ENCODE results near the gene NPAS2. TPM values are rescaled to one million over a fixed set of nuclear protein-coding genes. Genes with fewer than 3 reads are reported as not detected.

The NPAS2 gene
- polyA plus RNA-seq, 1 donor: 16.8 TPM

DNA sequence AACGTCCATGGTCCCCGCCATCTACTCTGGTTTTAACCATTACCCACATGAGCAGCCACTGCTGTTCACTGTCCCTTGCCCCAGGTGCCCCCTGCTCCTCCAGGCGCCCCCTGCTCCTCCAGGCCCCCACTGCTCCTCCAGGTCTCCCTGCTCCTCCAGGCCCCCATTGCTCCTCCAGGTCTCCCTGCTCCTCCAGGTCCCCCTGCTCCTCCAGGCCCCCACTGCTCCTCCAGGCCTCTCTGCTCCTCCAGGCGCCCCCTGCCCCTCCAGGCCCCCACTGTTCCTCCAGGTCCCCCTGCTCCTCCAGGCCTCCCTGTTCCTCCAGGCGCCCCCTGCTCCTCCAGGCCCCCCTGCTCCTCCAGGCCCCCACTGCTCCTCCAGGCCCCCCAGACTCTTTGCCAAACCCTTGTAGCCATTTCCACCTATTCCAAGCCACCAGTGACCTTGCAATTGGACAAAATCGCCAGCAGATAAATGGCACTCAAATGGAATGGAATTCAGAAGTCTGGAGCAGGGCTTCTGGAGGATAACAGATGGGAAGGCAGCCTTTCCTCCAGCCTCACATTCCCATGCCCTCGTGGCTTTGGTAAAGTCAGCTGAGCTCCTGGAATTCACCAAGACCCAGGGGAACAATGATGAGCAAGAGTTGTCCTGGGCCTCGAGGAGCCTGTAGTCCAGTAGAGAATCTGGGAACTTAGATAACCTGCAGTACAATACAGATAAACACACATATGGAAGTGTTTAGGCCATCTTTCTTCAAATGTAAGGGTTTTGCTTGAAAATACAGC lies 168.9 kb downstream of the NPAS2 start:
- no peak for DNase-seq

DNA sequence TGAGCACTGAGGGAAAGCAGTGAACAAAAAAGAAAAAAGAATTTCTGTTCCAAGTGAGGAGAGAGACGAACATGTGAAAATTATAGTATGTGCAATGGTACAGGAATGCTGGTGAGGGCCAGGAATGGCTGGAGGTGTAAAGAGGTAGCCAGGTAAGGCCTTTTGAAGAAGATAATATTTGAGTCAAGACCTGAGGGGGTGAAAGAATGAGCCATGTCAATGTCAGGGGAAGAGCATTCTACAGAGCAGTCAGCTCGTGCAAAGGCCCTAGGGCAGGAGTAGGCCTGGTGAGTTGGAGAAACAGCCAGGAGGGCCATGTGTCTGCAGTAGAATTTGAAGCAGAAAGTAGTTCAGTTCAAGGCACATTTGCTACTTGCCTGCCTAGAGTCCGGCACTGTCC lies 169.7 kb downstream of the NPAS2 start:
- DNase-seq: no peak

- no peak for DNase-seq
Observed at GRCh38 chr2:100990166-100990565, 170.2 kb downstream of the NPAS2 start.

- DNase-seq: no peak
Observed at GRCh38 chr2:100990650-100991403, 170.9 kb downstream of the NPAS2 start.

DNA sequence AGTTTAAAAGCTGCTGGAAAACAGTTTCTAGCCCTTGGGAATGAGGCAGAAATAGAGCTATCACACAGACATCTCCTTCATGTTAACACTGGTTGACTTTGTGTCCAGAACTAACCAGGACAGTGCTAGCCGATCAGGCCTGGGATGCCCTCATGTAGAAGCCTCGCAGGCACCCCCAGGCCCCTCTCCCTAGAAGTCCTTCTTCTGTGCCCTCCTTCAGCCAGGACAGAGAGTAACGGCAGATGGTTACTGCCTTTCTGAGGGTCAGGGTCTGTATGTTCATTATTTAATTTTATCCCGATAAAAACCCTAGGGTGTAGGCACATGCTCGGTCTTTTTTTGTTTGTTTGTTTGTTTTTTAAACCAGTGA lies 171.4 kb downstream of the NPAS2 start:
- DNase-seq: no peak

- DNase-seq: no peak
Observed at GRCh38 chr2:100992262-100992661, 172.3 kb downstream of the NPAS2 start.

- DNase-seq: no peak
Observed at GRCh38 chr2:100993294-100993693, 173.4 kb downstream of the NPAS2 start.

DNA sequence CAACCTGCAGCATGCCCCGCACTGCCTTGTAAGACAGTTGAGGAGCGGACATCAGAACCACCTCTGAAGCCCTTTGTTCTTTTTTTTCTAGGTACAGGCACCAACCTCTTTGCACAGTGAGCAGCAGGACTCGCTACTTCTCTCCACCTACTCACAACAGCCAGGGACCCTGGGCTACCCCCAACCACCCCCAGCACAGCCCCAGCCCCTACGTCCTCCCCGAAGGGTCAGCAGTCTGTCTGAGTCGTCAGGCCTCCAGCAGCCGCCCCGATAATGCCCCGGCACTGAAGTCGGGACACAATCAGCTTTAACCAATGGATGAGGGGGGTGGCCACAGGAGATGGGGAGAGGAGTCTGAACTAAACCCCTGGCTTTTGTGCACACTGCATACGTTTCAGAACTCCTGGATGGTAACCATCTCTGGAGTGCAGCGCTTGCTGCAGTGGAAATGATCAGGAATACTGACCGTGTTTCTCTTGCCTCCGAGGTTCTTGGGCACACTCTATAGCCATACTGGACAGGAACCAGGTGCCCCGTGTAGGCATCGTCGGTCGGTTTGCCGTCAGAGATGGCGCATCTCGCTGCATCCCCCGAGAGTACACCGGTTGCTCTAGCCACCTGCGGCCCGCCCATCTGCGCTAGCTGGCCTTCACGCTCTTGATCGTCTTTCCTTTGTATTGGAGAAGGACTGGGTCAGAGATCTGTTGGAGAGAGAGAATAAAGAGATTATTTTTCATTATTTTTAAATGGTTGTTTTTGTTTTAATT lies 175.6 kb downstream of the NPAS2 start:
- no peak for DNase-seq

DNA sequence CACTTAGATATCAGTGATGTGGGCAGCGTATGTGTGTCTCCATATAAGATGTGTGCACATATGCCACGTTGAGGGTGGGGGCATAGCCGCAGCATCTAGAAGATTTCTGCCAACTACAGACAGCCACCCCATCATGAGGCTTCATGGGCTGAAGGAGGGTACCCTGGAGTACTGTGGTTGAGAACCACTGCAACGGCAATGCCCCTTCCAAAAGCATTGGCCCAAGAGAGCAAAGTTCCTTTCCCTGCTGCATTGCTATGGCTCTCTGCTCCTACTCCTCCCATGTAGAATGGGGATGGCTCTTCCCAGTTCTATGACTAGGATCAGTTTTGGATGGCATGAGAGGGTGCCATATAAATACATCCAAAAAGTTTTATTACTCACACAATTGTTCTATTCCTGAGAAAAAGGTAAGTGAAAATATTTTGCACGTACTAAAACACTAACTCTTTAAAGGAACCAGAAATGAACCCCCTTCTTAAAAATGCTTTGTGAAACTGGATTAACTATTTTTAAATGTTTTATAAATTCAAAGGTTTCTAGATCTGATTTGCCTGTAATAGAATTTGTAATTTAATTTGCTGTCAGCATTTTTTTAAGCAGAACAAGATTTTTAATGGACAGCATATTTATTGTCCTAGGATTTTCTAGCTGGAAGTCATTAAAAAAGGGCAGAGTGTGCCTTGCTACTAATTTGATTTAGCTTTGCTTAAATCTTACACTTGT lies 177.7 kb downstream of the NPAS2 start:
- DNase-seq: no peak

DNA sequence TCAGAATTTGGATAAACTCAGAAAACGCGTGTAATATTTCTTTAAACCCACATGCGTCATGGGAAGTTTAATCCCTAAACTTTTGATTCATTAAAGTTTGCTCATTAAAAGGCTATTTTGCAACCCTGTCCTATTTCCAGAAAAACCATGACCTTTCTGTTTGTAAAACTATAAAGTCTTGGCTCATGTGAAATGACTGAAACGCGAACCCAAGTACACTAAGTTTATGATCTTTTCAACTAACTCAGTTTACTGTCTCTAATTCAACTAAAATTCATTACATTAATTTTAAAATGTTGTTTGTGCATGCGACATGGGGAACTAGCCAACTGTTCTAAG lies 178.3 kb downstream of the NPAS2 start:
- no peak for DNase-seq

GRCh38 chr2:100999995-101000394 lies 180.1 kb downstream of the NPAS2 start:
- DNase-seq: no peak

DNA sequence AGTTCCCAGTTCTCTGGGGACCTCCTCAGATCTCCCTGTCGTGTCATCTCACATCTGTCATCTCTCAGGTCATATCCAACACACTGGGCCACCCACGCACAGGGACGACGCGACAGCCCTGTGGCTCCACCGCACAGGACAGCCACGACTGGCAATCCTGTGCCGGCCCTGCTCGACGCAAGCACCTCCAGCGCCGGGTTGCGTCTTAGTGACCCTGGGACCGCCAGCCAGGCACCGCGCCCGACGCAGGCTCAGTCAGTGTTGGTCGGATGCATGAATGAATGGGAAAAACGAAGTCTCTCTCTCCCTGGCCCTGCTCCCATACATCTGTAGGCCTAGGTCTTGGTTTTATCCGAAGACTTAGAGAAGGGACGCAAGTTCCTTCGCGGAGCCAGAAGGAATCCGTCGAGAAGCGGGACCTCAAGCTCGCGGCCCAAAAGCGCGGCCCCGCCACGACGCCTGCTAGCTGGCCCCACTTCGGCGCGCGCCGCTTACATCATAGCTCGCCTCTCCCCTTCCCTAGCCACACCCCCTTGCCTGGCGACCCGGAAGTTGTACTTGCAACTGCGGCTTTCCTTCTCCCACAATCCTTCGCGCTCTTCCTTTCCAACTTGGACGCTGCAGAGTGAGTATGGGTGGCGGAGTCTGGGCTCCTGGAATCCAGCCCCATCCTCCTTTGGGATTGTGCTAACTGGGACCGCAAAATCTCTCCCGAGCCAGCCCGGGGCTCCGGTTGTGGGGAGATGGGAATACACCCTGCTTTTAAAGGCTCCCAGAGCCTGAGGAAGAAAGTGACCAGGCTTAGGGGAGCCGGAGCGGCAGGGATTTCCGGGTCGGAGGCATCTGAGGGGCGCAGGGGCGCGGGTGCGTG lies 182.0 kb downstream of the NPAS2 start, which contains the start of gene RPL31:
Gene RPL31, plus strand, starts transcription at position 599 of the 871 bp plus-strand sequence. CDS start 413 bp downstream, outside the sequence.
- peak; percentile 97 for DNase-seq

DNA sequence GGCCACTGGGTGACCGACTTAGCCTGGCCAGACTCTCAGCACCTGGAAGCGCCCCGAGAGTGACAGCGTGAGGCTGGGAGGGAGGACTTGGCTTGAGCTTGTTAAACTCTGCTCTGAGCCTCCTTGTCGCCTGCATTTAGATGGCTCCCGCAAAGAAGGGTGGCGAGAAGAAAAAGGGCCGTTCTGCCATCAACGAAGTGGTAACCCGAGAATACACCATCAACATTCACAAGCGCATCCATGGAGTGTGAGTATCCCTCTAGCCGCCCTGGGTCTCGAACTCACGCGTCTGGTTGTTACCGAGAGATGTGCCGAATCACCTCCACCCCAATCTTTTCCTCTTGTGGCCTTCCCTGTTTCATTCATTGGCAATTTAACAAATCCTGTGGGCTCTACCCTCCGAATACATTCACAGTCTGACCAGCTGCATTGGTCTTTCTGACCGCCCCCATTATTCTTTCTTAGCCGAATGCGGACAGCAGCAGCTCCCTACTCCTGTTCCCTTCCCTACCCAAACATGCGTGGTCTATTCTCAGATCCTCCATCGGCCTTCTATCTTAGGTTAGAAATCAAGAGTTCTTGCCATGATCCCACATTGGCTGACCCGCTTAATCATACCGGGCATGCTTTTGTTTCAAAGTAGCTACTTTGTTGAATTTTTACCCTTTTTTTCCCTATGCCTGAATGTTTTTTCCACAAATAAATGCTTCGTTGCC lies 182.8 kb downstream of the NPAS2 start:
- no peak for DNase-seq

- DNase-seq: no peak
Observed at GRCh38 chr2:101003278-101003775, 183.4 kb downstream of the NPAS2 start.

GRCh38 chr2:101004620-101005325 lies 184.8 kb downstream of the NPAS2 start:
- DNase-seq: no peak

DNA sequence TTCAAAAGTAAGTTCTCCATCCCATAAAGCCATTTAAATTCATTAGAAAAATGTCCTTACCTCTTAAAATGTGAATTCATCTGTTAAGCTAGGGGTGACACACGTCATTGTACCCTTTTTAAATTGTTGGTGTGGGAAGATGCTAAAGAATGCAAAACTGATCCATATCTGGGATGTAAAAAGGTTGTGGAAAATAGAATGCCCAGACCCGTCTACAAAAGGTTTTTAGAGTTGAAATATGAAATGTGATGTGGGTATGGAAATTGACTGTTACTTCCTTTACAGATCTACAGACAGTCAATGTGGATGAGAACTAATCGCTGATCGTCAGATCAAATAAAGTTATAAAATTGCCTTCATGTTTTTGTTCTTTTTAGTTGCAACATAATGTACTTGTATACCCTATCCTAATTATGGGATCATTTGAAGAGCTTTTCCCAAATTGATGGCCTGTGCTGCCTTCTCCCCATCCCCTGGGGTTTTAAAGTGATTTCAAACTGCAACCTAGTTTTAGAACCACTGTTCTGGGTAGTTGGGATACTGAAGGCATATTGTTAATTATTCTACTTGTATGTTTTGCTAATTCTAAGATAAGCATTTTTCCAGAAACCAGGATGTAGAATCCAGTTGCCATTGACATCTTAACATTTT lies 186.3 kb downstream of the NPAS2 start:
- no peak for DNase-seq

DNA sequence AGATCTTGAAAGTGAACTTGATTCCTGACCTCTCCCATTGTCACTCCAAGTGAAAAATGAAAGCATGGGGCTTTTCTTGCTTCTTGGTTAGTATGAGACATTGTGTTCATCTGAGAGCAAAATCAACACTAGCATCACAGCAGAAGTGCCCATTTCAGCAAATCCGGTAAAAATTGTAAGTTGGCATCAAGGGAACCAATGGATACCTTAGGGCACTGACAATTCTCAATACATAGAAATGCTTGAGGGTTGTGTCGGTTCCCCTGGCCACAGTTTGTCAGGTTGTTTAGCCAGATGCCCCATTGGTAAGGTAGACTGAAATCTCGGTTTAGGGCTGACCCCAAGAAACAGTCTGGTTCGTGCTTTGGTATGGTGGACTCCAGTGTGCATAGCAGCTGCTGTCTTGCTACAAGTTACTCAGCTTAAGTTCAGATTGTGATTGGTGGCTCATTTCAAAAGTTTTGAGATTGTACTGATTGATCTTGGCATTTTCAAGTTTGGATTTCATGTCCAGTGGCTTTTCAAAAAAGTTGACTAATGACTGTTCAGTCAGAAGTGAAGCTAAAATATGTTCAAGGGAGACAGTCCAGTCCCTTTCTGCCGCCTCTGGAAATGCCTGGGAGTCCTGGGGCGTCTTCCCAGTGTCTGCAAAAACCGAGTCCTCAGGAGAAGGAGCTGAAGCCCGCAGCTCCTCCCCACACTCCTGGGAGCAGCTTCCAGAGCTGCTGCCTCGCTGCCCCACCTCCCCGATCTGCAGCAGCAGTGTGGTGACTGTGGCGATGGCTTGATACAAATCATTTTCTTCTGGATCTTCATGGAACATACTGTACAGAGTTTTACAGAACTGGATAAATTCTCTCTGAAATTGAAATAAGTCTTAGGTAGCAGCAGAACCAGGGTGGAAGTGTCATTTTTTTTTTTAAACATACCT lies 187.7 kb downstream of the NPAS2 start:
- no peak for DNase-seq

DNA sequence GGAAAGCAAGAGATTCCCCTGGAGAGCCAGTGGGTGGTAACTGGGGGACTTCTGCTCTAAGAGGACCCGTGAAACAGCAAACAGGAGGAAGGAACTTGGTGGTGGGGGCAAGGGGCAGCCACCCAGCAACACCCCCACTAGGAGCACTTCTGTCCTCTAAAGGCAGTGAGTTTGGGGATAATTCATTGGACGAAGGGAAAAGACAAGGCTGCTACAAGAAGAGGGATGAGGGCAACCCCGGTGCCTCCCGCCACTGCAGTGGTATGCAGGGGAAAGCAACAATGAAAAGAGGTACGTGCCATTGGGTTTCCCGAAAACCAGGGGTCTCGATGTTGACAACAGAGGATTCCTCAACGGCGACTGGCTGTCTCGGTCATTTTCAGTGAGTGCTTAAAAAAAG lies 191.2 kb downstream of the NPAS2 start:
- DNase-seq: no peak

Measured in left kidney (tissue), 2 donors.